HS-27A (cell line): ENCODE data around the gene RBM10.

Experiments used
- DNase-seq: peaks from one replicate; pipeline ENCODE4 v3.0.0-alpha.2; 2012; ENCODE audit warnings: low read depth, missing footprints

The RBM10 gene

DNA sequence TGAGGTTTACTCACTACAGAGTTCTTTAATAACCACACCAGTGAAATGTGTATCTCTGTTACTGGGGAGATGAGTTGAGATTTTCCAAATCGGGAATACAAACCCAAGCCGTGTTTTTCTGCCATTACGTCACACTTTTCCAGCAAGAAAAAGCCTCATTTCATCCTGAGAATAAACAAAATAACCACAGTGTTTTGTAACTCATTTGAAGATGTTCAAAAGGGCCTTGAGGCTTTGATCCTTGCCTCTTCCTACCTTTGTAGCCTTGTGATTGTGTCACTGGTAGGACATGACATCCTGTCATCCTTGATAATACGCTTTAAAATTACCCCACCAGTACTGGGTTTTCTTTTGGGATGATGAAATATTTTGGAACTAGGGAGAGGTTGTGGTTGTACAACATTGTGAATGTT lies 90.7 kb downstream of the RBM10 start:
- DNase-seq, result no peak
